ENCODE measurements around the gene KCTD10. TPM values are rescaled to one million over a fixed set of nuclear protein-coding genes. Genes with fewer than 3 reads are reported as not detected.
A peak's percentile ranks its signal among the peaks of the same experiment; 100 is the strongest.
"Not testable (repeated sequence)": the region's sequence is repeated elsewhere in the genome, so short reads cannot be mapped to it uniquely, and the experiment has no call there.

KCTD10 gene
- polyA plus RNA-seq, 6 donors from 2014 or later, result 15.6 to 19.8 (median 17.1) TPM

- ATAC-seq (ENCODE audit: low read depth in 2 of 2) (no peak), DNase-seq (no peak)
- Mint-ChIP-seq H3K4me3 (peak overlapping the region in 2 of 8 donors; percentile 58 to 78), H3K27ac (peak overlapping the region in 1 of 6 donors; percentile 66), H3K36me3 (no peaks in the 10 kb centered on the region), H3K9me3 (peaks cover 0 to 8% (median 0%) of the 10 kb centered on the region in 7 donors), H3K27me3 (no peaks in the 10 kb centered on the region), H3K4me1 (peaks cover 7 to 10% (median 9%) of the 10 kb centered on the region in 3 donors)
These were observed 44.7 kb downstream of the KCTD10 start for GRCh38 chr12:109432431-109432830.

DNA sequence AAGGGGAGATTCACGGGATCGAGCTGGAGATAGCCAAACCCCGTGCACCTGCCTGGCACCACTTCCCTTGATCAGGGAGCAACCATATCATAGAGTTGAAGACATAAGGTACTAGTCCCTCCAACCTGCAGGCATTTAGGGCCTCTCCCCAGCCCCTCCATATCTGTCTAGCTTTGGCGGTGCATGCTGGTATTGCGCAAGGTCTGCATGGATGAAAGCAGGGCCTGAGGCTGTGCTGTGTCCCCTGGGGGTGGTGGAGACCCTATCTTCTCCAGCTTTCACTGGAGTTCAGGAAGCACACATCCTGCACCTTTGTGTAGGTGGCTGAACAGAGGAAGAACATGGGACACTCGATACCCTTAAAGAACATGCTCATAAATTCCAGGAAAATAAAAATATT, 46.9 kb downstream of the KCTD10 start:
- Mint-ChIP-seq H3K27ac (no peak overlapping the region), H3K4me3 (no peak overlapping the region), H3K4me1 (peaks cover 7 to 10% (median 9%) of the 10 kb centered on the region in 3 donors), H3K9me3 (peaks cover 0 to 8% (median 0%) of the 10 kb centered on the region in 7 donors), H3K36me3 (no peaks in the 10 kb centered on the region), H3K27me3 (peaks cover 0 to 9% (median 0%) of the 10 kb centered on the region in 3 donors)
- DNase-seq (no peak), ATAC-seq (ENCODE audit: low read depth in 2 of 2) (no peak)

- peaks cover 7 to 10% (median 9%) of the 10 kb centered on the region in 3 donors for H3K4me1 Mint-ChIP-seq
- H3K9me3 Mint-ChIP-seq; H3K27ac Mint-ChIP-seq; H3K36me3 Mint-ChIP-seq; ATAC-seq (ENCODE audit: low read depth in 2 of 2); H3K4me3 Mint-ChIP-seq; DNase-seq: not testable (repeated sequence)
- H3K27me3 Mint-ChIP-seq, result peaks cover 0 to 20% (median under 1%) of the 10 kb centered on the region in 3 donors
These were observed 48.3 kb downstream of the KCTD10 start for GRCh38 chr12:109428804-109429203.

DNA sequence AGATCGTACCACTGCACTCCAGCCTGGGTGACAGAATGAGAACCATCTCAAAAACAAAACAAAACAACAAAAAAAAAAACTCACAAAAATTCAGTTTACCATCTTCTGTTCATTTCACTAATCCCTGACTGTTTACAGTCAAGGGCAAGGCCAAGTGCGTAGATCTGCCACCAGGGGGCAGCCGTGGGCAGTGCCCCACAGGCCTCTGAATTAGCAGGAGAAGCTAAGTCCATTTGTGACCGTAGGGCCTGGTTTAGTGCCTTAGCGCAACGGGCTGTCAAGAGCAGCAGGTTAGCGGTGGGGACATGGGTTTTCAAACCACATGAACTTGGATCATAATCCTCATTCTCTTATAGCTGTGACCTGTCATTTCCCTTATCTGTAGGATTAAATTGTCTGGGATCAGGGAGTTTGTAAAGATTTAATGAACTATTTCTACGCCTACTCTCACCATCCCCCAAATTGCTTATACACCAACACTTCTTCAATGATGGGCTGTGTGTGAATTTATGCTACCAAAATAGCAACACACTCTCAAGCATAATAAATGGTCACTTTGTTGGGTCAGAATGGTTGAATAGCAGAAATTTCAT, 49.0 kb downstream of the KCTD10 start:
- peaks cover 4 to 26% (median 4%) of the 10 kb centered on the region in 3 donors for H3K27me3 Mint-ChIP-seq
- H3K36me3 Mint-ChIP-seq, result no peaks in the 10 kb centered on the region
- H3K9me3 Mint-ChIP-seq, result peaks cover 0 to 8% (median 0%) of the 10 kb centered on the region in 7 donors
- ATAC-seq (ENCODE audit: low read depth in 2 of 2) (peak; percentile 80 to 84), DNase-seq (peak; percentile 61)
- peaks cover 6 to 8% (median 8%) of the 10 kb centered on the region in 3 donors for H3K4me1 Mint-ChIP-seq
- no peak overlapping the region for H3K4me3 Mint-ChIP-seq
- no peak overlapping the region for H3K27ac Mint-ChIP-seq

- no peak for DNase-seq
- Mint-ChIP-seq H3K9me3 (peaks cover 0 to 6% (median 5%) of the 10 kb centered on the region in 7 donors), H3K4me3 (peak overlapping the region in 1 of 8 donors; percentile 35), H3K27ac (no peak overlapping the region), H3K27me3 (peaks cover 21 to 42% (median 31%) of the 10 kb centered on the region in 3 donors), H3K36me3 (no peaks in the 10 kb centered on the region), H3K4me1 (peaks cover 0 to 2% (median 0%) of the 10 kb centered on the region in 3 donors)
- ATAC-seq (ENCODE audit: low read depth in 2 of 2), result no peak
These were observed 53.7 kb downstream of the KCTD10 start for GRCh38 chr12:109423392-109423791.

- Mint-ChIP-seq H3K4me3 (no peak overlapping the region), H3K27ac (no peak overlapping the region), H3K27me3 (peaks cover 21 to 42% (median 31%) of the 10 kb centered on the region in 3 donors), H3K9me3 (peaks cover 0 to 6% (median 5%) of the 10 kb centered on the region in 7 donors), H3K4me1 (peaks cover 0 to 2% (median 0%) of the 10 kb centered on the region in 3 donors), H3K36me3 (no peaks in the 10 kb centered on the region)
- ATAC-seq (ENCODE audit: low read depth in 2 of 2) (no peak), DNase-seq (no peak)
These were observed 54.8 kb downstream of the KCTD10 start for GRCh38 chr12:109422251-109422650.

DNA sequence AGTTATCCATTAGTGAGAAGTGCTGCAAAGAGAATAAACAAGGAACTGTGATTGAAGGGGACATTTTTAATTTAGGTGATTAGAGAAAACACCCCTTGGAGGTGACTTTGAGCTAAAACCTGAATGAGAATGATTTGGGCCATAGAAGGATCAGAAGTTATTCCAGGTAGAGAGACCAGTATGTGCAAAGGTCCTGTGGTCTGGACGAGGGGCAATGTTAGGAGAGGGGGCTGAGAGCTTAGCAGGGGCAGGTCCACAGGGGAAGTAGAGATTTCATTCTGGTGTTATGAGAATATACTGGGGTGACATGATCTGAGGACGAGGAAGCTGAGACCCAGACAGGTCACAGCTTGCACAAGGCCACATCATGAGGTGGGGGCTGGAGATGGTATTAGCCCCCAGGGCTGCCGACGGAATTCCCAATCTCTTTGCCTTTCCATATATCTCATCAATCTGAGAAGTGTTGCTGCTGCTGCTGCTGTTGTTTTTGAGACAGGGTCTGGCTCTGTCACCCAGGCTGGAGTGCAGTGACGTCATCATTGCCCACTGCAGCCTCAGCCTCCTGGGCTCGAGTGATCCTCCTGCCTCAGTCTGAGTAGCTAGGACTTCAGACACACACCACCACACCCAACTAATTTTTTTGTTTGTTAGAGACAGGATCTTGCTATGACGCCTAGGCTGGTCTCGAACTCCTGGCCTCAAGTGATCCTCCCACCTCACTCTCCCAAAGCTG, 55.6 kb downstream of the KCTD10 start:
- Mint-ChIP-seq H3K27me3 (peaks cover 21 to 42% (median 31%) of the 10 kb centered on the region in 3 donors), H3K4me3 (no peak overlapping the region), H3K4me1 (peaks cover 0 to 2% (median 0%) of the 10 kb centered on the region in 3 donors), H3K27ac (no peak overlapping the region), H3K9me3 (peaks cover 0 to 6% (median 5%) of the 10 kb centered on the region in 7 donors), H3K36me3 (no peaks in the 10 kb centered on the region)
- DNase-seq (no peak), ATAC-seq (ENCODE audit: low read depth in 2 of 2) (no peak)

GRCh38 chr12:109418848-109419480, 58.1 kb downstream of the KCTD10 start:
- H3K36me3 Mint-ChIP-seq, result no peaks in the 10 kb centered on the region
- H3K9me3 Mint-ChIP-seq, result peaks cover 0 to 6% (median 5%) of the 10 kb centered on the region in 7 donors
- no peak for ATAC-seq (ENCODE audit: low read depth in 2 of 2)
- H3K27me3 Mint-ChIP-seq, result peaks cover 21 to 38% (median 29%) of the 10 kb centered on the region in 3 donors
- no peak overlapping the region for H3K27ac Mint-ChIP-seq
- H3K4me1 Mint-ChIP-seq, result peaks cover 0 to 2% (median 0%) of the 10 kb centered on the region in 3 donors
- no peak overlapping the region for H3K4me3 Mint-ChIP-seq
- DNase-seq, result no peak

- H3K36me3 Mint-ChIP-seq; H3K4me3 Mint-ChIP-seq; DNase-seq; H3K4me1 Mint-ChIP-seq; ATAC-seq (ENCODE audit: low read depth in 2 of 2); H3K27ac Mint-ChIP-seq; H3K9me3 Mint-ChIP-seq: not testable (repeated sequence)
- peaks cover 8 to 26% (median 22%) of the 10 kb centered on the region in 3 donors for H3K27me3 Mint-ChIP-seq
These were observed 71.0 kb downstream of the KCTD10 start for GRCh38 chr12:109406147-109406546.

- H3K27me3 Mint-ChIP-seq, result peaks cover 16 to 31% (median 26%) of the 10 kb centered on the region in 3 donors
- not testable (repeated sequence) for ATAC-seq (ENCODE audit: low read depth in 2 of 2); H3K4me1 Mint-ChIP-seq; H3K4me3 Mint-ChIP-seq; DNase-seq; H3K36me3 Mint-ChIP-seq; H3K9me3 Mint-ChIP-seq; H3K27ac Mint-ChIP-seq
These were observed 72.3 kb downstream of the KCTD10 start for GRCh38 chr12:109404841-109405240.

Other genes starting within 250 kb of the KCTD10 start
- not detected for gene FOXN4, start 168.0 kb downstream of the KCTD10 start, polyA plus RNA-seq (ENCODE audit: low read depth in 6 of 6)
- gene MYO1H, start 129.4 kb downstream of the KCTD10 start, polyA plus RNA-seq (ENCODE audit: low read depth in 6 of 6), result not detected
- 10 to 100 TPM; 19.8 to 30.1 (median 24.4) TPM for gene UBE3B, start 334 bp upstream of the KCTD10 start, polyA plus RNA-seq (ENCODE audit: low read depth in 6 of 6)
- 10 to 100 TPM; 24.0 to 39.5 (median 36.0) TPM for gene MMAB, start 96.2 kb upstream of the KCTD10 start, polyA plus RNA-seq (ENCODE audit: low read depth in 6 of 6)
- gene MVK, start 96.5 kb upstream of the KCTD10 start, polyA plus RNA-seq (ENCODE audit: low read depth in 6 of 6), result 1 to 10 TPM; 2.8 to 4.6 (median 3.6) TPM
- gene FAM222A, start 236.5 kb upstream of the KCTD10 start, polyA plus RNA-seq (ENCODE audit: low read depth in 6 of 6), result under 1 TPM in 2 of 6 donors, not detected in 4; 0.29 to 0.30 TPM

Data from naive B cell (primary cell).